Cardiac septum (tissue), 1 donor: ENCODE results near the gene NOTCH4. TPM values are rescaled to one million over a fixed set of nuclear protein-coding genes. Genes with fewer than 3 reads are reported as not detected.
A peak's percentile ranks its signal among the peaks of the same experiment; 100 is the strongest.
"Not testable (repeated sequence)": the region's sequence is repeated elsewhere in the genome, so short reads cannot be mapped to it uniquely, and the experiment has no call there.

Experiments used
- DNase-seq: peaks from one replicate; pipeline ENCODE4 v3.0.0-alpha.2; 2020; ENCODE audit warnings: low spot score
- intact Hi-C: fragments of 100-400 bp; cut with DNase I; formaldehyde crosslinking; loops from one replicate; pipeline ENCODE4 v1.14.0; 2022
- total RNA-seq: library from RNA; stranded (reverse); fragmentation: NEBNext Ultra II Directional; extraction: Animal tissue kit (Norgen Biotek cat#: 25700); gene quantifications from one replicate; pipeline ENCODE4 v1.2.1, GENCODE V29; 2021
- donor health status: DM: no; HTN: no; CAD: no.

Gene NOTCH4
- total RNA-seq, 1 donor from 2014 or later = 31.2 TPM

DNA sequence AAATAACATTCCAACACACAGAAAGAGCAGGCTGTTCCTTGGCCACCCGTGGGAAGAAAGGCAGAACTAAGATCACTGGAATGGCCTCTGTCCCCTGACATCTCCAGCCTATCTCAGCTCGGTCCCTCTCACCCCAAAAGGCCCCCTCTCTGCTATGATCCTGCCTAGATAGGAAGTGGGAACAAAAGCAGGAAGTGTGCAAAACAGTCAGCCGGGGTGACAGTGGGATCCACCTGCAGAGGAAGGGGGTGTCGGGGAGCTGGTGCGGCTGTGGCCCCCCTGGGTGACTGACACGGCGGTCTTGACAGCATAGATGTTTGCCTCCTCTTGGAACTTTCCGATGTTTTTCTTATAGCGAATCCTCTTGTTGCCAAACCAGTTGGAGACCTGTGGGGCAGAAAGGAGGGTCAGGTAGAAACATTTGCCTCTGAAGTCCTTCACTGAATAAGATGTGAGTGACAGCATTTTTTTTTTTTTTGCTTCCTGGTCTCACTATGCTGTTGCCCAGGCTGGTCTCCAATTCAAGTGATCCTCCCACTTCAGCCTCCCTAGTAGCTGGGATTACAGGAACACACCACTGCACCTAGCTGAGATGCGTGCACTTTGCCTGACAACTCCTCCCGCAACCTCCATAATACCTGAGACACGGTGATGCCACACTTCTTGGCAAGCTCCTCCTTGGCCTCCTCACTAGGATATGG lies 36.7 kb downstream of the NOTCH4 start:
- DNase-seq = no peak
- intact Hi-C loops = no loop called here

GRCh38 chr6:32186151-32186840 lies 37.6 kb downstream of the NOTCH4 start:
- DNase-seq, intact Hi-C loops: not testable (repeated sequence)

DNA sequence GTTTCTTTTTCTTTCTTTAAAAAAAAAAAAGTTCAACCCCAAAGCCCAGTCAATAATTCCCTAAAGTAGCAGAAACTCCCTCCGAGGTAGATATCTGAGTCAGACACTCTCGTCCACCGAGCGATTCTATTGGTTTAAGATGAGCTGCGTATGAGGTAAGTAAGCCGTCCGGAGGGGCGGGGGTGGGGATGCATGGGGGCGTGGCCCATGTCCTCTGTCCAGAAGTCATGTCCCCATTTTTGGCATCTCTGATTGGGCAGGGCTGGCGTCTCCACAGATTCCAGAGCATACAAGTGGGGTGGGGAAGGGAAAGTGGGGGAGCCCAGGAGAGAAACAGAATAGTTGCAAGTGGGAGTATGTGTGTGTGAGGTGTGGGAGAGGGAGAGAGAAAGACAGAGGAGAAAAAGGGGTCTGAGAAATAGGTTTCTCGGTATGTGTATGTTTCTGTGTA lies 38.2 kb downstream of the NOTCH4 start:
- intact Hi-C loops = not testable (repeated sequence)
- peak; percentile 87 for DNase-seq

DNA sequence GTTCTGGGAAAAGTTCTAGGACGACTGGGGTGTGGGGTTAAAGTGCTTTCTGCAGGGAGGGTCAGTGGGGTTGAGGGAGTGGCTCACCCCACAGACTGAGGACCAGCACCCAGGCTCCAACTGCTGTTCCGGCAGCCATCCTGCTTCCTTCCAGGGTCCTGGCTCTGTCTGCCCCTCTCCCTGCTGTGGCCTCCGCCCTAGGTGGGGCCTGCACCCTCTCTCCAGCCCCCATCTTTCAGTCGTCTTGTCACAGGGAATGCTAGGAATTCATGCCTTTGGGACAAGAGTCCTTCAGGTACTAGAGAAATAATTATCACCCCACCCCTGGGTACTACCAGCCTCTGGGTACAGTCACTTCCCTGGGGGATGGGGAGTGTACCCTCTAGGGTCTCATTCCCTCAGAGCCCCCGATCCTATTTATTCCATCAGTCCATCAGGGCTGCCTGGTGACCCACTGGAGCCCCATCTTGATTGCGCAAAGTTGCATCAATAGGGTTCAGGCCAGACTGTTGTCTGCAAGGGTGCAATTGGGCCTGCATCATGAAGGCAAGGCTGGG lies 39.7 kb downstream of the NOTCH4 start, which contains the start of gene AGER:
AGER (minus strand) TSS at position 170 of the 557 bp plus-strand sequence; CDS start at position 139, 31 bp downstream.
- DNase-seq = no peak
- intact Hi-C loops = no loop called here

DNA sequence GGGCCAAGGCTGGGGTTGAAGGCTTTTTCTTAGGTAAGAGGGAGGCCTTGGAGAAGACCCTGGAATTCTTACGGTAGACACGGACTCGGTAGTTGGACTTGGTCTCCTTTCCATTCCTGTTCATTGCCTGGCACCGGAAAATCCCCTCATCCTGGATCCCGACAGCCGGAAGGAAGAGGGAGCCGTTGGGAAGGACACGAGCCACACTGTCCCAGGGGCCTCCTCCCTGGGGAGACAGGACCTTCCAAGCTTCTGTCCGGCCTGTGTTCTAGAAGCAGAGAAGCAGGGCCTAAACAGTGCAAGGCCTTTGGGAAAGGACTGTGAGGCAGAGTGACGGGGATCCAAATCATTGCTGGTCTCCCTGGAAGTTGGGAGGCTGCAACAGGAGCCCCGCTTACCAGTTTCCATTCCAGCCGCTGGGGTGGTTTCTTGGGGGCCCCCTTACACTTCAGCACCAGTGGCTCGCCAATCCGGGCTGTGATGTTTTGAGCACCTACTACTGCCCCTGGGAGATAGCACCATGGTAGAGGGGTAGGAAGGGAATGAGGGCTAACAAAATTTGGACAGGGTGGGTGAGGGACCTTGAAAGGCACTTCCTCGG lies 40.3 kb downstream of the NOTCH4 start:
- intact Hi-C loops = no loop called here

DNA sequence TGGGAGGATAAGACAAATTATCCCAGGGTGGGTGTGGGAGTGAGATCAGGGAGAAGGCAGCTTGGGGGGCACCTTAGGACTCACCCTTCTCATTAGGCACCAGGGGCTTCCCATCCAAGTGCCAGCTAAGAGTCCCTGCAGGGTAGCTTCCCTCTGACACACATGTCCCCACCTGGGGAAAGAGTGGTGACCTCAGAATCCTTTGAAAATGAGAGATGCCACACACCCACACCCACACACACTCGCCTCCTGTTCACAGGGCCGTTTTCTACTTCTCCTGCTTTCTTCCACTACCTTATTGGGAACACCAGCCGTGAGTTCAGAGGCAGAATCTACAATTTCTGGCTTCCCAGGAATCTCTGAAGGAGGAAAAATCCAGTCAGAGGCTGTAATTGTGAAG lies 40.8 kb downstream of the NOTCH4 start:
- no peak for DNase-seq
- intact Hi-C loops = no loop called here

More for the DNA sequence above, 40.3 kb downstream of the NOTCH4 start:
- DNase-seq = no peak

GRCh38 chr6:32182555-32182981 lies 41.3 kb downstream of the NOTCH4 start:
- intact Hi-C loops = no loop called here
- no peak for DNase-seq

GRCh38 chr6:32181915-32182529 lies 41.8 kb downstream of the NOTCH4 start:
- intact Hi-C loops = no loop called here
- DNase-seq = no peak

DNA sequence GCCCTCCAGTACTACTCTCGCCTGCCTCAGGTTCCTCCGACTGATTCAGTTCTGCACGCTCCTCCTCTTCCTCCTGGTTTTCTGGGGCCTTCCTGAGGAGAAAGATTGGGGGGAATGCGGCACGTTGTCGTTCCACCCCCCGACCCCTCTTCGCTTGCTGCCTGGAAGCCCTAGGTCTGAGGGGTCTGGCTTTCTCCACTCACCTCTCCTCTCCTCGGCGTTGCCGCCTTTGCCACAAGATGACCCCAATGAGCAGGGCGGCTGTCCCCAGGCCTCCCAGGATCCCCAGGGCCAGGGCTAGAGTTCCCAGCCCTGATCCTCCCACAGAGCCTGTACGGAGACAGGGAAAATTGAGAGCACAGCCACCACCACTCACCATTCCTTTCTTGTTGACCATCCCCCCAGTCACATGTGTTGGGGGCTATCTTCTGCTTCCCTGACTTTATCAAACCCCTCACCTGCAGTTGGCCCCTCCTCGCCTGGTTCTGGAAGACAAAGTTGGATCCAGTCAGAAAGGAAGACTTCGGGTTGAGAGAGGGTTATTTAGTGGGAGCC lies 42.6 kb downstream of the NOTCH4 start:
- DNase-seq = no peak
- intact Hi-C loops = no loop called here

DNA sequence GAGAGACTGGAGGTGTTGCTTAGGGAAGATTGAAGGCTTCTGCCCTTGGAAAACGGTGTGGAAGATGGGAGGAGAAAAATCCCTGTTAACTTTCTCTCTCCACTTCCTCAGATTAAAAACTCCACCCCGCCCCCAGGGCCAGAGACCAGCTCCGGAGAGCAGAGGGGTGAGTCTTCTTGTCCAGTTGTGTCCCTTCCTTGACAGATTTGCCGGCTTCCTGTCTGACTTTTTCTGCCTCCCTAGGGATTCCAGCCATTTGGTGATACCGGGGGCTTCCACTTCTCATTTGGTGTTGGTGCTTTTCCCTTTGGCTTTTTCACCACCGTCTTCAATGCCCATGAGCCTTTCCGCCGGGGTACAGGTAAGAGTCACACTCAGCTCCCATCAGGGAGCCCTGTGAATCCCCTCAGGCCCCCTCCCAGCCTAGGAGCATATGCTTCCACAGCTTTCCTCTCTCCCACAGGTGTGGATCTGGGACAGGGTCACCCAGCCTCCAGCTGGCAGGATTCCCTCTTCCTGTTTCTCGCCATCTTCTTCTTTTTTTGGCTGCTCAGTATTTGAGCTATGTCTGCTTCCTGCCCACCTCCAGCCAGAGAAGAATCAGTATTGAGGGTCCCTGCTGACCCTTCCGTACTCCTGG lies 44.0 kb downstream of the NOTCH4 start:
- intact Hi-C loops = no loop called here
- no peak for DNase-seq

- intact Hi-C loops = no loop called here
- DNase-seq = no peak
Measured at GRCh38 chr6:32178547-32179440, 45.1 kb downstream of the NOTCH4 start.

DNA sequence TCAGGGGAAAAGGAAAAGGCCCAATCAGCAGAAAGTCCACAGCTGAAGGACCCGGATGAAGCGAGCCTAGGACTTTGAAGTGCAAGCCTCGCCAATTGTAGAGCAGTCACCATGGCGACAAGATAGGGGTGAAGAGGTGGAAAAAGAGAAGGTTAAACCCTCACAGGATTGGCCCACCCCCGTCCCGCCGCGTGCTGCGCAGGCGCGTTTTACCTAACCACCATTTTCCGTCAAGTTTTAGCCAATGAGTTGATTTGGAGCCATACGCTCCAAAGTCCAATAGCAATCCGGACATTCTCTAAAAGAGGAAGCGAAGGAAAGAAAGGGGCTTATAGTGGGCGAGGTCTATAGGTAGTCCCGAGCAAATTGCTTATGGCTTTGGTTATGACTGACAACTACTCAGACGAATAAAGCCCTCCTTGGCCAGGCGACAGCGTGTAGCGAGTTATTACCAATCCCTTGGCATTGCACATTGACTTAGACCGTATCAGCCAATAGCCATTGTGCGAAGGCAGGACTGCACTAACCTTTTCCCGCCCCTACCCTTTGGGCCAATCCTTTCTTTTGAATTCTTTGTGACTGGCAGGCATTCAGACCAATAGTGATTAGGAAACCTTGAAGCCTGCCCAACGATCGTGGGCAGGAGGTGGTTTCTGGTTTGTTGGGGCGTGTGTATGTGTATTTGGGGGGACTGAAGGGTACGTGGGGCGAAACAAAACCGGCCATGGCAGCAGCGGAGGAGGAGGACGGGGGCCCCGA lies 45.9 kb downstream of the NOTCH4 start, which contains the start of gene RNF5:
RNF5 (plus strand) TSS at position 618 of the 759 bp plus-strand sequence; CDS start at position 725, 107 bp downstream.
- peak; percentile 96 for DNase-seq
- intact Hi-C loops = loop anchor here (2.0 kb wide), 2 partner anchors 17 to 23 kb away; partner anchors contain the start of gene PPT2

- DNase-seq = no peak
- intact Hi-C loops = loop anchor here (2.0 kb wide), 2 partner anchors 18 to 22 kb away; partner anchors contain the start of gene PPT2
Measured at GRCh38 chr6:32177183-32177787, 46.6 kb downstream of the NOTCH4 start.

GRCh38 chr6:32176476-32177182 lies 47.2 kb downstream of the NOTCH4 start:
- no peak for DNase-seq
- intact Hi-C loops = loop anchor here (2.0 kb wide), 2 partner anchors 18 to 22 kb away; partner anchors contain the start of gene PPT2

GRCh38 chr6:32175711-32176475 lies 48.0 kb downstream of the NOTCH4 start, which contains the start of gene AGPAT1:
AGPAT1 (minus strand) TSS chr6:32176084; CDS start chr6:32171496, 4,588 bp downstream.
- DNase-seq = peak; percentile 99

More at GRCh38 chr6:32175711-32176475, 48.0 kb downstream of the NOTCH4 start, which contains the start of gene AGPAT1:
- intact Hi-C loops = loop anchor here (2.0 kb wide), 2 partner anchors 19 to 21 kb away; partner anchors contain the start of gene PPT2
